GM21528 (cell line): ENCODE measurements around the gene SPOCD1.

ENCODE experiments used
- ATAC-seq: cut with Tn5 transposase; IDR thresholded peaks from one replicate; pipeline ENCODE4 v1.9.1; 2021; ENCODE audit warnings: mild to moderate bottlenecking, moderate library complexity; ENCODE audit not compliant: unreplicated experiment, low FRiP score

The SPOCD1 gene

DNA sequence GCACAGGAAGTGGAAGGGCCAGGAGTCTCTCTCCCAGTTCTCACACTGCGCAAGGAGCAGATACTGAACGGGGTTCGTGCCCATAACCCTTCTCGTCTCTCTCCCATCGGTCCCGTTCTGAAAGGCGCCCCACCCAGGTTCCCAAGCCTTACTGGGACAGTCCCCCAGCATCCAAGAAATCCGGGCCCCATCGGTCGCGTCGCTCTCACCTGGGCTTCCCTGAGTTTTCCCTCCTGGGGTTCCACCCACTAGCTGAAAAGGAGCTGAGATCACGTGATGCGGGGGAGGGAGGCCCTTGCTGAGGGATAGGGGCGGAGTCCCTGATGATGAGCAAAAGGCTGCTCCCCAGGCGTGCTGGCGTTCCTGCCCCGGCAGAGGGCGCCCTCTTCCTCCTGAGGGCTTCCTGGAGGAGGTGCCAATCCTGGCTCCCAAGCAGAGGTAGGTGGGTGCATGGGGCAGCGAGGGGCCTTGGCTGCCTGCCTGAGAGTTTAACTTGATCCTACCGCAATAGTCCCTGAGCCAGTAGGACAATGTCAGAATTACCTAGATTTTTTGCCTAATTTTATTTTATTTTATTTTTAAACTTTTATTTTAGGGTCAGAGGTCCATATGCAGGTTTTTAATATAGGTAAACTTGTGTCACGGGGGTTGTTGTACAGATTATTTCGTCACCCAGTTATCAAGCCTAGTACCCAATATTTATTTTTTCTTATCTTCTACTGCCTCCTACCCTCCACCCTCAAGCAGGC, at the start of gene SPOCD1:
Gene SPOCD1, minus strand, starts transcription at position 271 of the 749 bp plus-strand sequence. CDS start 689 bp downstream, outside the sequence.
- ATAC-seq = no peak

GRCh38 chr1:31862071-31862470, 46.2 kb upstream of the SPOCD1 start:
- no peak for ATAC-seq

DNA sequence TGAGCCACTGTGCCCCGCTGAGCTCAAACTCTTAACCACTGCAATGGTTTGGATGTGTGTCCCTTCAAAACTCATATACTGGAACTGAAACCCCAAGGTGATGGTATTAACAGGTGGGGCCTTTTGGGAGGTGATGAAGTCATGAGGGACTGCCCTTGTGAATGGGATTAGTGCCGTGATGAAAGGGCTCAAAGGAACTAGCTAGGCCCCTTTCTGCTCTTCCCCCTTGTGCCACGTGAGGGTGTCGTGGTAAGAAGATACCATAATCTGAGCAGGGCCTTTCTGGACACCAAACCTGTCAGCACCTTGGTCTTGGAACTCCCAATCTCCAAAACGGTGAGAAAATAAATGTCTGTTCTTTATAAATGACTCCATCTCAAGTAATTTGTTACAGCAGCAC, 45.5 kb upstream of the SPOCD1 start:
- ATAC-seq = no peak

DNA sequence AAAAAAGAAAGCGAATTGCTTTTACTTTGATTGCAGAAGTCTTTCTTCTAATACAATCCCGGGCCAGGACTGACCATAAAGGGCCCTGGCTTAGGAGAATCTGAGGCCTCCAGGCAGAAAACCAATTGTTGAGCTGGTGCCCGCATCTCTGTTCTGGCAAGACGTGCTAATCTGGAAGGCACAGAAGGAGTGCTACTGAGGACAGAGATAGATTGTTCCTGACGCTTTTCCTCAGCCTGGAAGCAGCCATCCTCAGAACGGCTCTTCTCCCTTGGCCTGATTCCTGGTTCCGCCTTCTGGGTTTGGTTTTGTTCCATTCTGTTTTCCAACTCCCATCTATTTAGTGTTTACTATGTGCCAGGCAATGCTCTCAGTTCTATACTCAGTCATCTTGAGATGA, 44.8 kb upstream of the SPOCD1 start:
- no peak for ATAC-seq

DNA sequence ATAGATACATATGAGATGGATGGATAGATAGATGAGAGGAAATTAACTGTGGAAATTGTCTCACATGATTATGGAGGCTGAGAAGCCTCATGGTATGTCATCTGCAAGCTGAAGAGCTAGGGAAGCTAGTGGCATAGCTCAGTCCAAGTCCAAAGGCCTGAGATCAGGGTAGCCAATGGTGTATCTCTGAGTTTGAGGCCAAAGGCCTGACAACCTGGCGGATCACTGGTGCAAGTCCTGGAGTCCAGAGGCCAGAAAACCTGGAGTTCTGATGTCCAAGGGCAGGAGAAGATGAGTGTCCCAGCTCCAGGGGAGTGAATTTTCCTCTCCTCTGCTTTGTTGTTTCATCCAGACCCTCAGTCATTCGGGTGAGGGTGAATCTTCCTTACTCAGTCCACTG, 43.9 kb upstream of the SPOCD1 start:
- no peak for ATAC-seq

DNA sequence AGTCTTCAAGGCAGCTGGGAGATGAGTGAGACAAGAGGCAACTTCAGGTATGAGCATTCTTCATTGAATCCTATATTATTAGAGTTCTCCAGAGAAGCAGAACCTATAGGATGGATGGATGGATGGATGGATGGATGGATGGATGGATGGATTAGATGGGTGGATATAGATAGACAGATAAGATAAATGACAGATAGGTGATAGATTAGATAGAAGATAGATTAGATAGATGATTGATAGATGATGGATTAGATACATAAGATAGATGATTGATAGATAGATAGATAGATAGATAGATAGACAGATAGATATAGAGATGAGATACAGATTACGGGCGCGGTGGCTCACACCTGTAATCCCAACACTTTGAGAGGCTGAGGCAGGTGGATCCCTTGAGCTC, 43.2 kb upstream of the SPOCD1 start:
- ATAC-seq = no peak

DNA sequence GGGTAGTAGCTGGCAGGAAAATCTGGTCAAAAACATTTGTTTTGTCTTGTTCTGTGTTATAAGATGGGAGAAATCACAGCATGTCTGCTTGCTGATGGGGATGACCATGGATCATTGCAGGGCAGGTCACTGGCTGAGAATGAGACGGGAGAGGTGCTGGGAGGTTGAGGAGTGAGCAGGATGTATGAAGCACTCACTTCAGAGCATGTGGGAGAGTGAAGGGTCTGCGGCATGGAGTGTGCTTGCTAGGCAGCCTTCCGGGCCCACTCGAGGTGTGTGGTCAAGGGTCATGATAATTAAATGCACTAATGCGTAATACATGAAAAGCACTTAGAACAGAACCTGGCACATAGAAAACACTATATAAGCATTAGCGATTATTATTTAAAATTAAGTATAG, 42.0 kb upstream of the SPOCD1 start:
- ATAC-seq = no peak

GRCh38 chr1:31856140-31856539, 40.3 kb upstream of the SPOCD1 start:
- ATAC-seq = no peak

GRCh38 chr1:31855038-31855845, 39.4 kb upstream of the SPOCD1 start:
- ATAC-seq = no peak

GRCh38 chr1:31849653-31850052, 33.8 kb upstream of the SPOCD1 start:
- ATAC-seq = no peak

GRCh38 chr1:31848381-31848897, 32.6 kb upstream of the SPOCD1 start:
- no peak for ATAC-seq

DNA sequence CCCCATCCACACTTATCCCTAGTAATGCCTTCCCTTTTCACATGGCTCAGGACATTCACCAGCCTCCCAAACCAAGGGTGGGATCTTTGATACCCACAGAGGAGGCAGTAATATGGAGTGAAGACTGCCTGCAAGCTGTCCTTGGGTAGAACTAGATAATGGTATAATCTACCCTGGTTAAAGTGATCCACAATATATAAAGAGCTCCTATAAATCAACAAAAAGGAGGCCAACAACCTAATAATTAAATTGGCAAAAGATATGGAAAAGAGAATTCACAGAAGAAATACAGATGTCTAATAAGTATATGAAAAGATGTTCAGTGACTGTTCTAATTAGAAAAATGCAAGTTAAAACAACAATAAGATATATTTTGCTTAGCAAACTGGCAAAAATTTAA, 30.7 kb upstream of the SPOCD1 start:
- ATAC-seq = no peak

DNA sequence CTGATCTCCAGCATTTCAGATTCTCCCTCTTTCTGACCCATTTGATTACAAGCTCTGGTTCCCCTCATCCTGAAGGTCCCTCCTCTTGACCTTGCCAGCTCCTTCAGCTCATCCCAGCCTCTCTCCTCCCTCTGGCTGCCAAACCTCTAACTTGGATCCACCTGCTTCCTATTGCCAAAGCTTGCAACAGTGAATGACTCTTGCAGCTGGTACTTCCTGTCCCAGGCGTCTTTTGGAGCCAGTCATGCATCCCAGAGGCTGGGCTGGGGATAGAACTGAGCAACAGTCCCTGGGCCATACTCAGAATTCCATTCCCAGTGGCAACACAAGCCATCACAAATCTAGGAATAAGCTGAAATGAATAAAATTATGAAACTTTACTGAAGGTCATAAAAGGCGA, 27.7 kb upstream of the SPOCD1 start:
- no peak for ATAC-seq

GRCh38 chr1:31839662-31840343, 24.0 kb upstream of the SPOCD1 start:
- no peak for ATAC-seq

DNA sequence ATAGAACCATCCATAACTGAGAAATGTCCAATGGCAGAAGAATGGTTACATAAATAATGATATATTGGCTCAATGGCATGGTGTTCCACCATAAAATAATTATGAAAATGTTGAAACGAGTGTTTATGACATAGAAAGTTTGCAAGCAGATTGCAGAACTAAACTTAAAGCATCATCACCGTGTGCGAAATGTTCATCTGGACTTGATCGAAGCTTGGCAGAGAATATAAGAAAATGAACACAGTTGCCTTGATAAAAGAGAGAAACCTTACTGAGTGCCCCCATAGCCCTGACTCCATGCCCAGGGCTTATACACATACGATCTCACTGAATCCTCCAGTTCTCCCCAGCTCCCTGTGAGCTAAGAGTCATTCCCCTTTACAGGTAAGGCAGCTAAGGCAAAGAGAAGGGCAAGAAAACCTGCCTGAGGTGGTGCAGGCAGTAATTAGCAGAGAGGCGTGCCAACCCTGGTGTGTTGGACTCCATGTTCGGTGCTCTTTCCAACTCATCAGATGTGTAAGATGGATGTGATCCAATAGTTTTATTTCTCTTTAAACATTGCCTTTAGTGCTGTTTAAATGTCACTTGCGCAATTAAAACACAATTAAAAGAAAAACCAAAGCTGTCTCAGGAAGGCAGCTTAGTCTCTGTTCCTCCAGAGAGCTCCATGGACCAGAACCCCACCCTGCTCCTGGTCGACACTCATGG, 21.8 kb upstream of the SPOCD1 start:
- no peak for ATAC-seq

- no peak for ATAC-seq
Measured at GRCh38 chr1:31836638-31837037, 20.8 kb upstream of the SPOCD1 start.

- no peak for ATAC-seq
Measured at GRCh38 chr1:31835415-31835814, 19.6 kb upstream of the SPOCD1 start.

GRCh38 chr1:31834501-31834900, 18.7 kb upstream of the SPOCD1 start:
- ATAC-seq = no peak

DNA sequence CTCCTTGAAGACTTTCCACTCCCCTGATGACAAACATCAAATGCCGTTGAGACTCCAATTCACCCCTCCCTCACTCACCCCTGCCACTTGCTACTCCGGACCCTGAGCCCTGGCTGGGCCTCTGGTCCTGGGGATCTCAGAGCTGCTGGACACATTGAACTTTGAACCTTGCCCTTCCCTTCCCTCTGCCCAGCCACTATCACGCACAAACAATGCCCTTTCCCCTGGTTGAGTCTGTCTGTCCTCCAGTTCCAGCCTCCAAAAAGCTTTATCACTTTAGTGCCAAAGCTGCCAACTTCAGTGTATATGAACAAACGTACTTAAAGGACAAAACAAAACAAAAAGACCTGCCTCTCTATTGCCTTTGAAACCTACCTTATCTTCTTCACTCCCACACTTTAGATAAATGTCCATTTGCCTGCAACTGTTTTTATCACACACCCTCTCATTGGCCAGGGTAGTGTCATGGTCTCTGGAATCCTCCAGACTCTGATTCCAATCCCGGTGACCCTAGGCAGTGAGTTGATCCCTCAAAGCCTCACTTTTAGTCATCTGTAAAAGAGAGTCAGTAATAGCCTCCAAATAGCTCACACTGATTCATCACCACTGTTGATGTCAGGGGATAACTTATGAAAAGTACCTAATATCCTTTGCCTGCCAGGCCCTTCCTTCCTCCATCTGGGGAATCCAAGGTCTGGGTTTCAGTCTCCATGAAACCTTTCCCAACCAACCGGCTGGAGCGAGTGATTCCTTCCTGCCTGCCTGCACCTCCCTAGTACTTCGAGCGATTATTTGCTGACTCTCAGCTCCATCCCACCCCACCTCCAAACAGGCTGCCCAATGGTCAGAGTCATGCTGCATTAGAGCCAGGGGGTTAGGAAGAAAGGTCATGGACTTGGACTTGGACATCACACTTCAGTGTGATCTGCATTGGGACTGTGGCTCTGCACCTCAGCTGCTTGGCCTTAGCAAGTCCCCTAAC, 15.9 kb upstream of the SPOCD1 start:
- ATAC-seq = no peak
